ENCODE measurements around the gene KIF13A.

The KIF13A gene

DNA sequence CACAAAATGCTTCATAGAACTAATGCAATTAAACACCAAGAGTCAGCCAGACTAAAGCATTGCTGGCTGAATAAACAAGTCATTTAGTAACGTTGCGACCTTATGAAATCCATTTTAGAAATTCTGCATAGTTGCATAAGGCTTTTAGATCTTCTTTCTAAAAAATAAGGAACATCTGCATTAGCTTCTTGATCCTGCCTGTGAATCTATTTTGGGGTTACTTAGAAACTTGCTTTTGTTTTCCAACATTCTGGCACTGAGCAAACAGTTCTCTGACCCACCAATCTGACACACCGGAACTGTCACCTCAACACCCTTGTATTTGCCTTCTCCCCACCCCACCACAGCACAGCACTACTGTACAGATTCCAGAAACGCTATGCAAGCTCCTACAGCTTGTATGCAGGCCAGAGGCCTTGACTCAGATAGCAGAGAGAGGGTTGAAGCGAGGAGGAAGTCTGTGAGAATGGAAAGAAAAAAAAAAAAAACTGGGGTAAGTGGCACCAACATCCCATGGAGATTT, 55.0 kb downstream of the KIF13A start:
- Mint-ChIP-seq H3K4me3 (no peak overlapping the region), H3K27ac (no peak overlapping the region), H3K4me1 (no peaks in the 10 kb centered on the region), H3K27me3 (ENCODE audit: low read depth, poor library complexity) (peaks cover under 1% of the 10 kb centered on the region), H3K9me3 (no peaks in the 10 kb centered on the region), H3K36me3 (ENCODE audit: low read depth) (no peaks in the 10 kb centered on the region)
- TF ChIP-seq, protein P1, sequence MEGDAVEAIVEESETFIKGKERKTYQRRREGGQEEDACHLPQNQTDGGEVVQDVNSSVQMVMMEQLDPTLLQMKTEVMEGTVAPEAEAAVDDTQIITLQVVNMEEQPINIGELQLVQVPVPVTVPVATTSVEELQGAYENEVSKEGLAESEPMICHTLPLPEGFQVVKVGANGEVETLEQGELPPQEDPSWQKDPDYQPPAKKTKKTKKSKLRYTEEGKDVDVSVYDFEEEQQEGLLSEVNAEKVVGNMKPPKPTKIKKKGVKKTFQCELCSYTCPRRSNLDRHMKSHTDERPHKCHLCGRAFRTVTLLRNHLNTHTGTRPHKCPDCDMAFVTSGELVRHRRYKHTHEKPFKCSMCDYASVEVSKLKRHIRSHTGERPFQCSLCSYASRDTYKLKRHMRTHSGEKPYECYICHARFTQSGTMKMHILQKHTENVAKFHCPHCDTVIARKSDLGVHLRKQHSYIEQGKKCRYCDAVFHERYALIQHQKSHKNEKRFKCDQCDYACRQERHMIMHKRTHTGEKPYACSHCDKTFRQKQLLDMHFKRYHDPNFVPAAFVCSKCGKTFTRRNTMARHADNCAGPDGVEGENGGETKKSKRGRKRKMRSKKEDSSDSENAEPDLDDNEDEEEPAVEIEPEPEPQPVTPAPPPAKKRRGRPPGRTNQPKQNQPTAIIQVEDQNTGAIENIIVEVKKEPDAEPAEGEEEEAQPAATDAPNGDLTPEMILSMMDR (IDR thresholded peaks at IDR 0.05) = no peak
- DNase-seq = no peak

DNA sequence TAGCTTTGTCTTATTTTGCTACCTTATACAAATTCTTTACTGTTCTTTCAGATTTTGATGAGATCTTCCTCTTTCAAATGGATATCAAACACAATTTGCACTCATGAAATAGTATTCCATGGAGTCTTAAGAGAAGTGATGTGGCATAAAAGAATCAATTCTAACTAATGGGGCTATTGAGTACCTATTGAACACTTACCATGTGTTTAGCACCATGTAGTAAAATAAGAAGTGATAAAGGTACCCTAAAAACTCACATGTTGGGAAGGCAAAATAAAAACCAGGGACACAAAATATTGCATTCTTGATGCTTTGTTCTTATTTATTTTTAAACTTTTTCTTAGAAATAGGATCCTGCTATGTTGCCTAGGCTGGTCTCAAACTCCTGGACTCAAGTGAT, 56.2 kb downstream of the KIF13A start:
- Mint-ChIP-seq H3K4me3 (no peak overlapping the region), H3K36me3 (ENCODE audit: low read depth) (no peaks in the 10 kb centered on the region), H3K27me3 (ENCODE audit: low read depth, poor library complexity) (peaks cover 5% of the 10 kb centered on the region), H3K9me3 (no peaks in the 10 kb centered on the region), H3K27ac (no peak overlapping the region), H3K4me1 (no peaks in the 10 kb centered on the region)
- no peak for DNase-seq
- TF ChIP-seq, protein P1 (IDR thresholded peaks at IDR 0.05) = no peak

DNA sequence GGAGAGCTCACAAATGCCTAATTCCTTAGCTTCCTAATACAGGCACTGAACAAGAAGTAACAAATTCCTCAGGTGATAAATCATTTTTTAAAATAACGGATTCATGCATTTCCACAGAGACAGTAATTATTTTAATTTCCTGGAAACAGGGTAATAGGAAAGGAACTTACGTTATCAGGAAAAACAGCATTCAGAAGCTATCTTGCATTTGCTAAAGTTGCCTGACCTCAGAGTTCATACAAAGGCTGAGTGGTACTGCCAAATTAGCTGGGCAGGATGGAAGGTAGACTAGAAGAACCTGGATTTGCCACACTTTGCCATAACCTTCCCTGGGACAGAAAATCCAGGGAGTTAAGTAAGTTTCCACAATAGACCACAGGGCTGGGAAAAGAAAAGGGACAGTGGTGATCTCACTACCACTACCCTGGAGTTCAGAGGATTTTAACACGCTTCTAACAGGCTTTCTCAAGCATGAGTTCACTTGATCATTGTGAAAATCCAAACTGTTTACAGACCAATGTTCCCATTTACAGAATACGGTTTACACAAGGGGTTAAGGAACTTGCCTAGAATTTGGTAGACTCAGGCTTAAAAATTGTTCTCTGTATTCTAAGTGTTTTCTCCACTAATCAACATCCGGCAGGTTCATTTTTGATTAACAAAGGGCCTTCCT, 57.0 kb downstream of the KIF13A start:
- peaks cover 1% of the 10 kb centered on the region for H3K4me1 Mint-ChIP-seq
- TF ChIP-seq, protein P1 (IDR thresholded peaks at IDR 0.05) = no peak
- peaks cover 5% of the 10 kb centered on the region for H3K27me3 Mint-ChIP-seq (ENCODE audit: low read depth, poor library complexity)
- no peaks in the 10 kb centered on the region for H3K9me3 Mint-ChIP-seq
- DNase-seq = no peak
- H3K36me3 Mint-ChIP-seq (ENCODE audit: low read depth) = no peaks in the 10 kb centered on the region
- H3K27ac Mint-ChIP-seq = no peak overlapping the region
- no peak overlapping the region for H3K4me3 Mint-ChIP-seq

DNA sequence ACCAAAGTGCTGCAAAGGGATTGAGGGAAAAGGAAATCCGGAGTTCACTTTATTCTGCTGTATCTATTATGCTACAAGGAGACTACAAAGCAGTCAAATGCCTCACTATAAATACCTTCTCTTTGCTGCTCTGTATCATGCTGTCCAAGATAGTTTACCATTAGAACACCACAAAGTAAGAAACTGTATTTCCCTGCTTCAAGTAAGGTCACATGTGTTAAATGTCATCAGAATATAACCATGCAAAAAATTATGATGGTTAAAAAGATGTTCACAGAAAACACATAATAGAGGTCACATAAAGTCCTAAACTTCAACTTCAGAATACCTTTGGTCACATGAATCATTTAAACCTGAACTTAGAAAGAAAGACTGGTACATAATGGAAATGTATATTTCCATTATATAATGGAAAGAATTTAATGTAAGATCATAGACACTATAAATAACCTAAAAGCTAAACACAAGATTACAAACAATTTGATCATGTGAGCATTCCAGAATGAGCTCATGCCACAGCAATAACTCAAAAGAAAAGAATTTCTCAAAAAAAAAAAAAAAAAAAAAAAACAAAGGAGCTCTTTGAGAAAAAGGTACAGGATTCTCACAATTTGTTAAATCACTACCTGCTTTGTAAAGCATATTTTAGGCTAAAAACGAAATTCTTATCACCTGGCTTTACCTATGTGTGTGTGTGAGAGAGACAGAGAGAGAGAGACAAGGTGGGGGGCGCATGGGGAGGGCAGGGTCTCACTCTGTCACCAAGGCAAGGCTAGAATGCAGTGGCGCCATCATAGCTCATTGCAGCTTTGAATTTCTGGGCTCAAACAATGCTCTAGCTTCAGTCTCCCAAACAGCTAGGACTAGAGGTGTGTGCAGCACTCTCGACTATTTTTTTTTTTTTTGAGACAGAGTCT, 58.7 kb downstream of the KIF13A start:
- TF ChIP-seq, protein P1 (IDR thresholded peaks at IDR 0.05) = no peak
- DNase-seq = no peak
- H3K27me3 Mint-ChIP-seq (ENCODE audit: low read depth, poor library complexity) = peaks cover 5% of the 10 kb centered on the region
- H3K4me3 Mint-ChIP-seq = no peak overlapping the region
- H3K36me3 Mint-ChIP-seq (ENCODE audit: low read depth) = no peaks in the 10 kb centered on the region
- no peak overlapping the region for H3K27ac Mint-ChIP-seq
- no peaks in the 10 kb centered on the region for H3K9me3 Mint-ChIP-seq
- peaks cover 9% of the 10 kb centered on the region for H3K4me1 Mint-ChIP-seq

DNA sequence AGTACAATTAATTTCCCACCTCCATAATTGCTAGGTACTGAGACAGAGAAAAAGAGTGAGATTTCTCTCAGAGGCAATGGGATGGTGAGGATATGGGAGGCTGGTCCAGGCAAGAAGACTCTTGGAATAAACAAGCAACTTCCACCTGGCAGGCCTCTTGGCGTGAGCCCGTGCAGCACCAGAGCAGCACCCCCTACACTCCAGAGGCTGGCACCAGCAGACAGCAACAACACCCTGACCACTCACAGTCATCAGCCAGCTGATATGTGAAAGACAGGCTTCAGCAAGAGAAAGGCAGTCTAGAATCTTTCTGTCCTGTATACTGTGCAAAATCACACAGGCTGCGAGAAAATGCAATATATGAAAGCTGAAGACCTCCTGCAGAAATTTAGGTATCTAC, 59.7 kb downstream of the KIF13A start:
- Mint-ChIP-seq H3K27me3 (ENCODE audit: low read depth, poor library complexity) (peaks cover 5% of the 10 kb centered on the region), H3K4me1 (peaks cover 15% of the 10 kb centered on the region), H3K27ac (no peak overlapping the region), H3K9me3 (no peaks in the 10 kb centered on the region), H3K36me3 (ENCODE audit: low read depth) (no peaks in the 10 kb centered on the region), H3K4me3 (no peak overlapping the region)
- TF ChIP-seq, protein P1 (IDR thresholded peaks at IDR 0.05) = no peak
- DNase-seq = no peak
